ENCODE results near the gene AK8.

The AK8 gene

GRCh38 chr9:132710333-132710732 is 167.8 kb downstream of the AK8 start:
- DNase-seq = no peak

GRCh38 chr9:132708769-132709430 is 169.2 kb downstream of the AK8 start:
- DNase-seq = no peak

- DNase-seq = no peak
These were observed 169.8 kb downstream of the AK8 start for GRCh38 chr9:132708239-132708638.

GRCh38 chr9:132703336-132703735 is 174.7 kb downstream of the AK8 start:
- no peak for DNase-seq

GRCh38 chr9:132702254-132702653 is 175.8 kb downstream of the AK8 start:
- no peak for DNase-seq

- no peak for DNase-seq
These were observed 178.1 kb downstream of the AK8 start for GRCh38 chr9:132699956-132700355.

- DNase-seq = no peak
These were observed 179.1 kb downstream of the AK8 start for GRCh38 chr9:132698989-132699388.

- no peak for DNase-seq
These were observed 180.9 kb downstream of the AK8 start for GRCh38 chr9:132697230-132697629.

- peak in 1 of 2 donors; percentile 30 for DNase-seq
These were observed 183.9 kb downstream of the AK8 start for GRCh38 chr9:132694144-132694543.

GRCh38 chr9:132690696-132691095 is 187.4 kb downstream of the AK8 start:
- no peak for DNase-seq

GRCh38 chr9:132683873-132684272 is 194.2 kb downstream of the AK8 start:
- no peak for DNase-seq

GRCh38 chr9:132681561-132681960 is 196.5 kb downstream of the AK8 start:
- DNase-seq = no peak

GRCh38 chr9:132679946-132680625 is 198.0 kb downstream of the AK8 start:
- DNase-seq = no peak

- DNase-seq = no peak
These were observed 200.1 kb downstream of the AK8 start for GRCh38 chr9:132677976-132678375.

Data from activated CD4-positive, alpha-beta T cell treated with anti-CD3 and anti-CD28 coated beads for 4 hours (primary cell).